ENCODE results near the gene DICER1.
"Not testable (repeated sequence)": the region's sequence is repeated elsewhere in the genome, so short reads cannot be mapped to it uniquely, and the experiment has no call there.

The DICER1 gene

DNA sequence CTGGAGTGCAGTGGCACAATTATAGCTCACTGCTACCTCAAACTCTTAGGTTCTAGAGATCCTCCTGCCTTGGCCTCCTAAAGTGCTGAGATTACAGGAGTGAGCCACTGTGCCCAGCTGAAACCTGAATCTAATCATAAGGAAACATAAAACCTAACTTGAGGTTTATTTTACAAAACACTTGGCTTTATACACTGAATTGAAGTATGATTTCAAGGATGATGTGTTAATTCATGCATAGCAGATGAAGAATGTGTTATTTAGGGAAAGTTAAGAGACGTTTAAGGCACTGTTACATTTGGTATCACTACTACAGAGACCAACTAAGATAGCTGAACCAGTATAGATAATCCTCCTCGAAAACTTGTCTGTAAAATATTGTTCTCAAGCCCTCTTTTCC lies 6.4 kb downstream of the DICER1 start:
- in situ Hi-C loops (cut with MboI; ENCODE audit: low sequenced_read_pairs): no loop called here

DNA sequence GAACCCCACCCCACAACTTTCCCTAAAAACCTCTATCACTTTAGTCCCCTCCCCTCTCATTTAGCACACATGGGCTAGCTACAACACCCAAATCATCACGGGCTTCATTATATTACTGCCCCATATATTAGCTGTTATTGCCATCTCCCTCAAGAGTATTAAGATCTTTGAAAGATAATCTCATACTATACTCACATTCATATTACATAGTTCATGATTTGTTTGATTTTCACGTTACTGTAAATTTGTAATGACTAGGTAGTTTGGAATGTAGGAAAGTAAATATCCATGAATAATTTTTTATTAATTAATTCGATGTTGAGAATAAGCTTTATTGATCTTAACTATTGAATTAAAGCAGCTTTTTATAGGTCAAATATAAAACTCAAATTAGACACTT lies 7.9 kb downstream of the DICER1 start:
- in situ Hi-C loops (cut with MboI; ENCODE audit: low sequenced_read_pairs): no loop called here

DNA sequence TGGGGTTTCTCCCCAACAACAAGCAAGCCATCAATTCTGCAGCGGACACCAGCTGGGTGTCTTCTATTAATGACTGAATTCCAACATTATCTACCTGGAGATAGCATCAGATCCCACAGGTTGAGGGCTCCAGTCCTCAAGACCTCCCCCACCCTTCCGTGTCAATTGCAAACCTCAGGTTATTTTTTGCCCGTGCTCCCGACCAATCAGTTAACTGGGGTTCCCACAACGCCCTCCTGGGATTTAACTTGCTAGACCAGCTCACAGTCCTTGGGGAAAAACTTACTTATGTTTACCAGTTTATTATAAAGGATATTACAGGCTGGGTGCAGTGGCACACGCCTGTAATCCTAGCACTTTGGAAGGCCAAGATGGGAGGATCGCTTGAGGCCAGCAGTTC lies 9.7 kb downstream of the DICER1 start:
- in situ Hi-C loops (cut with MboI; ENCODE audit: low sequenced_read_pairs): no loop called here

DNA sequence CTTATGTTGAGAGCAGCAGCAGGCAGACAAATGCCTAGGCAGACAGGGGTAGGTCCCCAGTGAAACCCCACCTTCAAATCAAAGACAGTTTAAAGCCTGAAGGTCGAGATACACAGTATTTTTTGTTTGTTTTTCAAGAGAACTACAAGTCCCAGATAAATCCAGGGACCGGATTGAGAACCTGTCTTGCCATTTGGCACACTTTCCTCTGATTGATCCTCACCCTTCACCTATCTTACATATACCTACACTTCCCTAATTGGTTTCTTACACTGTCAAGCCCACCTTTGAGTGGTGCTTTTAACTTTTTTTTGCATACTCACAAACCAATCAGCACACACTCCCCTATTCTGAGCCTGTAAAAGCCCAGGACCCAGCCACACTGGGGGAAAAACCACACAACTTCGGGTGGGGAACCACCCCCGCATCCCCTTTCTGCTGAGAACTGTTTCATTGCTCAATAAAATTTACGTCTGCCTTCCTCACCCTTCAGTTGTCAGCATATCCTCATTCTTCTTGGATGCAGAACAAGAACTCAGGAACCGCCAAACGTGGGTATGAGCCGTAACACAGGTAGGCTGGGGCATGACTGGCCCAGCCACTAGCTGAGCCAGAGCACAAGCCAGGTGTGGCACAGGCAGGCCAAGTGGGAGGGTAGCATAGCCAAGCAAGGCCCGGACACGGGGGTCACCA lies 11.1 kb downstream of the DICER1 start:
- in situ Hi-C loops (cut with MboI; ENCODE audit: low sequenced_read_pairs): no loop called here

DNA sequence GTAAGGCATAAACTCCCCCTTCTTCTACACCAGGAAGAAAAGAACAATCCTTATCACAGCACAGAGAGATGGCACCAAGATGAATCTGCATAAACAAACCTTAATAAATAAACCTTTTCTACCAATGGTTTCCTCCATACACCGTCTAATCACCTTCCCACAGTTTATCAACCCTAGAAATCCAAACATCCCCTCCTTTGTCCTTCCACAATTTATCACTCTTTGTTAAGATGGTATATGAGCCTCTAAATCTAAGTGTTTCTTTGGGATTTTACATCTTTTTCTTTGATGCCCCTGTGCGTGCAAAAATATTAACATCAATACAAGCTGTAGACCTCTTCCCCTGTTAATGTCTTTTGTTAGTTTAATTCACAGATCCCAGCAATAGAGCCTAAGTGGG lies 12.5 kb downstream of the DICER1 start:
- in situ Hi-C loops (cut with MboI; ENCODE audit: low sequenced_read_pairs): no loop called here

DNA sequence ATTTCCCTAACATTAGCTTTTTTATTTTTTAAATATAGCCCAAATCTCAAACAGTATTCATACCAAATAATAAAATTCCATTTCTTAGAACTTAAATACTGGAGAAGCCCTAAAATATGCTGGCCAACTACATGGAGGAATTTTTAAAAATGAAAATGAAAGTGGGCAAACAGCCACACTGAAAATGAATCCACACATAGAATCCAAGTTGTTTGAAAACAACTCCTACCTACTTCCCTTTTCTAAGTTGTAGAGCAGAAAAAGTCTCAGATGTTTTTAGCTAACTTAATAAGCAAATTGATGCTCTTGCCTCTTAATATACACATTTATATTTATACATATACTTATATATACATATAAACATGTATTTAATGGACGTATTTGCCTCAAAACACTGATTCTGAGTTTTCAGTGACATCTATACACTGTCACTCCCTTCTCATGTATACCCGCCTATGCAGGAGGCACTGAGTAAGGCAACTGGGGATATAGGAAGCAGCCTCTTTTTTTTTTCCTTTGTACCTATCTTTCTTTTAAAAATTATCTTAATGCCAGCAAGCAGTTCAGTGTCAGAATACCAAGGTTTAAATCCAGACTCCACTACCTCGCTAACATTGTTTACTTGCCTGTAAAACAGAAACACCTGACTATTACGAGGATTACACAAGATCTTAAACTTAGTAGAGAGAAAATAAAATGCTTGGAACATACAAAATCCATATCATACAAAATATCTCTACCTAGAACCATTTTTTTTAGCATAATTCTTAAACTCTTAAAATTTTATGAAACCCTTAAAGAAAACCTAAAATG lies 13.3 kb downstream of the DICER1 start:
- in situ Hi-C loops (cut with MboI; ENCODE audit: low sequenced_read_pairs): no loop called here

DNA sequence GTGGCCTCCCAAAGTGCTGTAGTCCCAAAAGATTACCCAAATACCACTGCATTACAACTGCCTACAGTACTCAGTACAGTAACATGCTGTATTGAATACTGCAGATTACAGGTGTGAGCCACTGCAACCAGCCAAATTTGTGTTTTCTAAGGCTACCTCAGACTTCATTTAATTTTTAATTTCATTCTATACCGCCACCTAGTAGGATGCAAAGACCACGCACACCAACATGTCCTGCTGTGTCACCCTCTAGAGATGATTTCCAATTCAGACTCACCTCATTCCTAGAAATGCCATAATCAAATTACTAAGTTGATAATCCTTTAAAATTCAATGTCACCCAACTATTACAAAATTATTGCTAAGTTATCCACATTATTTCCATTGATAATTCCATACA lies 15.1 kb downstream of the DICER1 start:
- in situ Hi-C loops (cut with MboI; ENCODE audit: low sequenced_read_pairs): no loop called here

DNA sequence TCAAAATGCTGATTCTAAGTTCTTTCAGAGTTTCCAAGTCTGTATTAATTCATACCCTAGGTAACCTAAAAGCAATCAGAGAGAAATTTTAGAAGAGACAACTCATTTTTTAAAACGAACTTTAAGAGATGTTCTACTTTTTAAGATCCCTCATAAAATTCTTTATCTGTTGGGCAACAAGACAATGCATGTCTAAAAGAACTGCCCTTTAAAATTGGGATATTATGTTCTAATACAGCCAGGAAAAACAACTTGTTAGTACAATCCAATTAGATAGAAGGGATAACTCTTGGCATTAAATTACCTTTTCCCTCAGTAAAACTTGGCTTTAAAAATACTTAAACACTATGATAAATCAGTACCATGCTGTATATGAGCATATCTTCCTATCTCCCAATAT lies 15.6 kb downstream of the DICER1 start:
- in situ Hi-C loops (cut with MboI; ENCODE audit: low sequenced_read_pairs): no loop called here

DNA sequence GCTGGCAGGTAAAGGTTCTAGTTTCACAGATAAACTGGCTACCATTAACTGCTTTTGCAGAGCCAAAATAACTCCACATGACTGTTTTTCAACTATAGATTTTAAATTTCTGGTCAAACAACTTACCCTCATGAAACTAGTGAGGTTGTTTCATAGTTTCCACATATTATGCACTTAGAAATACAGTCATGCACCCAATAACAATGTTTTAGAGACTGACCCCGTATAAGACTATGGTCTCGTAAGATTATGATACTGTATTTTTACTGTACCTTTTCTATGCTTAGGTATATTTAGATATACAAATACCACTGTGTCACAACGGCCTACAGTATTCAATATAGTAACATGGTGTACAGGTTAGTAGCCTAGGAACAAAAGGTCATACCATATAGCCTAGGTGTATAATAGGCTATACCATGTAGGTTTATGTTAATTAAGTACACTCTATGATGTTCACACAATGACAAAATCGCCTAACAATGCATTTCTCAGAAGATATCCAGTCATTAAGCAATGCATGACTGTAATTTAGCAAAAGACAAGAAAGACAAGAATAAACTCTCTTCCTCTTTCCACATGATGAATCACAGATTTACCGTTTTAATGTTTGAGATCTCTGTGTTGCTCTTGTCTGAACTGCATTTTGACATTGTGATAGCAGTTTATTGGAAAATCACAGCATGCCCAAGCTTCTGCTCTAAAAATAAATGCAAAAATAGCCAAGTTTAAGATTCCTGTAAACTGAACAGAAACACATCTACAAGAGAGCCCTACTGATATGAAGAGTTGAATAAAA lies 17.1 kb downstream of the DICER1 start:
- in situ Hi-C loops (cut with MboI; ENCODE audit: low sequenced_read_pairs): no loop called here

DNA sequence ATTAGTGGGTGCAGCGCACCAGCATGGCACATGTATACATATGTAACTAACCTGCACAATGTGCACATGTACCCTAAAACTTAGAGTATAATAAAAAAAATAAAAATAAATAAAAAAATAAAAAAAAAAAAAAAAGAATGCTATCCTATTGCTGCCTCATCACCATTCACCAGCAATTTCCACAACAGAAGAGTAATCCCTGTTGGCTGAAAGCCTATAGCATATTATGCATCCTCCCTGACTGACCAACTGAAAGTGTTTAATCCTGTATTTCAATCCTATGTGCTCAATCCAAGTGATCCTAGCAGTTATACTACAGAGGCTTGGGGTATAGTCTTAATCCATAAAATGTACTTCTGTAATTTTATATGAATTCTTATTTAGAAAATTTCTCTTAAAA lies 18.5 kb downstream of the DICER1 start:
- in situ Hi-C loops (cut with MboI; ENCODE audit: low sequenced_read_pairs): no loop called here

DNA sequence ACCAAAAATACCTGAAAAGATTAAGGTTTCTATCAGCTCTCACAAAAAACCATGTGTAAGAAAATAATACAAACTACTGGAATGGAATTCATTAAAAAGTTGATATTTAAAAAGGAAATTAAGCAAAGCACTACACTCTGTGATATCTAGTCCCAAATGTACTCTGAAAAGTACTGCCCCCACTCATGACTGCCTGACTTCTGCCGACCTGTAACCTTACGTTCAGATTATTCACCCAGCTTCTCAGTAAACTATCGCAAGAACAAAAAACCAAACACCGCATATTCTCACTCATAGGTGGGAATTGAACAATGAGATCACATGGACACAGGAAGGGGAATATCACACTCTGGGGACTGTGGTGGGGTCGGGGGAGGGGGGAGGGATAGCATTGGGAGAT lies 18.9 kb downstream of the DICER1 start:
- in situ Hi-C loops (cut with MboI; ENCODE audit: low sequenced_read_pairs): not testable (repeated sequence)

DNA sequence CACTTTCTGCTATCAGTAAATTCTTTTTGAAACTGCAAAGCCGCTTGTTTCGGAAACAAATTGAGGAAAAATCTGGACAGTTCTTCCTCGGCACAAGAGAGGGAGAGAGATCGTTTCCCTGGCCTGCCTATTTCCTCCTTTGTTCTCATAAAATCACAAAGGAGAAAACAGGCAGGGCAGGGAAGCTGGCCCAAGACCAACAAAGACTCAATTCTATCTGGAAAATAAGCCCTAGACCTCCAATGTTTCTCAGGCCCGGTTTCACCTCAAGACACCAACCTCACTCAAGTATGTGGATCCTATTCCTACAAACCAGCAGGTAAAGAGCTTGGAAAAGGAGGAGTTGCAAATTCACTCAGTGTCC lies 19.5 kb downstream of the DICER1 start:
- in situ Hi-C loops (cut with MboI; ENCODE audit: low sequenced_read_pairs): no loop called here

DNA sequence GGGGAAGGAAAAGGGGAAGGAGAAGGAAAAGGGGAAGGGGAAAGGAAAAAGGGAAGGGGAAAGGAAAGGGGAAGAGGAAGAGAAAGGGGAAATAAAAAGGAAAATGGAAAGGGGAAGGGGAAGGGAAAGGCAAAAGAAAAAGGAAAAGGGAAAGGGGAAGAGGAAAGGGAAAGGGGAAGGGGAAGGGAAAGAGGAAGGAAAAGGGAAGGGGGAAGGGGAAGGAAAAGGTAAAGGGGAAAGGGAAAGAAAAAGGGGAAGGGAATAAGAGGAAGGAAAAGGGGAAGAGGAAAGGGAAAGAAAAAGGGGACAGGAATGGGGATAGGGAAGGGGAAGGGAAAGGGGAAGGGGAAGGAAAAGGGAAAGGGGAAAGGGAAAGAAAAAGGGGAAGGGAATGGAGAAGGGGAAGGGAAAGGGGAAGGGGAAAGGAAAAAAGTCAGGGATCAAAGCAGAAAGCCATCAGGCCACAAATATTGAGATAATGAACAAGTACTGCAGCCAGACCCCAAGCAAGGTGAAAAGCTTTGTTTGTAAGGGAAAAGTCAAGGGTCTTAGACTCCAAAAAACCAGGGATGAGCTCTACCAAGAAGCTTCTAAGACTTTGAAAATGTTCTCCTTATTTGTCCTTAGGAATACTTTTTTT lies 20.0 kb downstream of the DICER1 start:
- in situ Hi-C loops (cut with MboI; ENCODE audit: low sequenced_read_pairs): no loop called here

DNA sequence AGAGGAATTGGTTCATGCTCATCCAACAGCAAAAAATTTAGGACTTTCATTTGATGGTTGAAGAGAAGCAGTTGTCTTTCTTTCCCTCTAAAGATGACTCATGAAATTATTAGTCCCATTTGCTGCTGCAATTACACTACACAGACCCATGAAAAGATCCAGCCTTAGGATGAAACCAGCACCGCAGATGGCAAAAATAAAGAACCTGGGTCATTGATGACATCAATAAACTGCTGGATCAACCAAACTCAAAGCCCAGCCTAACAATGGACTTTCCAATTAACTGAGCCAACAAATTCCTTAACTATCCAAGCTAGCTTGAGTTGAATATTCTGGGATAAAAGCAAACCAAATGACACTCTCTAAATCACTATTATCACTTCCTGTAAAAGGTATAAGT lies 20.7 kb downstream of the DICER1 start:
- in situ Hi-C loops (cut with MboI; ENCODE audit: low sequenced_read_pairs): no loop called here

DNA sequence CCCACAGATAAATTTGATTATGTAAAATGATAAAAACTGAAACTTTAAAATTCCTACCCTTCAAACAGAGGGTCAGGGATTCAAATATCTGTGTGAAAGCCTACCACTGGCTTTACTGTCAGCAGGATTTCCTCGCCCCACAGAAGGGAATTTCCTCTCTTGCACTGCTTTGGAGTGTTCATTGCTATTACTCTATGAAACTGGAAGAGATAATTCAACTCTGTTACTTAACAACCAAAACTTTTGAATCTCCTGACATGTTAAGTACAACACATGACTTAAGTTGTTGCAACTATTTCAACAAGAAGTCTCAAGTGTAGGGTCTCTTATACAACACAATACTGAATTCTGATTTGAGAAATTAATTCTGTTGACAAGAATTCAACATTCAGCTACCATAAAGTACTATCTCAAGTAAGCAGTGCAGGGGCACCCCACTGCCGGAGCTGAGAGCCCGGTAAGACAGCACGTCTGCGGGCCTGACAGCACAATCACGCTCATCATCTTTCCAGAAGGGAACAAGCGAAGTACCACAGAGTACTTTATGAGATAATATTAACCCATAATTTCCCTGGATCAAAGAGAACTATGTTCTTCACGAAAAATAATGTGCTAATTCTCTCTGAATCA lies 22.9 kb downstream of the DICER1 start:
- in situ Hi-C loops (cut with MboI; ENCODE audit: low sequenced_read_pairs): no loop called here

DNA sequence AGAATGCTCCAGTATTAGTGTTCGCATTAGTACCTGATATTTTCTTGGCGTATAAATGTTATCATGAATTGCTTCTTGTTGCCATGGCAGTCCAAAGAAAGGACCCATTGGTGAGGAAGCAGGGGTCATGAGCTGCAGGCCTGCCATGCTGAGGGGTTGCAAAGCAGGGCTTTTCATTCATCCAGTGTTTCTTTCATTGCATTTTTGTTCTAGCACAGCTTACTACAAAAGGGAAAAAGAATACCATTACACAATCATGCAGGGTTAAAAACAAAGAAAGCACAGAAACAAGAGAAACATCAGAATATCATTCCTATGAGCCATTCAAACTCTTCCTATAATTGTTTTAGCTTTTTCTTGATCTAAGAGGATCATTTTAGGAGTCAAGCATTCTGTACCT lies 24.0 kb downstream of the DICER1 start:
- in situ Hi-C loops (cut with MboI; ENCODE audit: low sequenced_read_pairs): no loop called here

DNA sequence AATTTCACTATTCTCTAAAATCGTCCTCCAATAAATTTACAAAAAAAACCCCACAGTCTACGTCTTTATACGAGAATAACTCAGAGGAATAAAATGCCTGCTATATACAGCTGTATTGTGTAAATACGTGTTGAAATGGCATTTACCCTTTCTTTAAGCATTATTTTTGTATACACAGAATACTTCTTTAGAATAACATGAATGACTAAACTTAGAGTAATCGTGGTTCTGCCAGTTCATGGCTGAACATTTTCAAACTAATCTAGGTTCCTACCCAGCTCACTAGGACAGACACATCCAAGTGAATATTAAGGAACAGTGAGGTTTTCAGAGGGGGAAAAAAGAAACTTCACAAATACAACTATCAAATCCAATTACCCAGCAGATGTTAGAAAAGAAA lies 24.6 kb downstream of the DICER1 start:
- in situ Hi-C loops (cut with MboI; ENCODE audit: low sequenced_read_pairs): no loop called here

DNA sequence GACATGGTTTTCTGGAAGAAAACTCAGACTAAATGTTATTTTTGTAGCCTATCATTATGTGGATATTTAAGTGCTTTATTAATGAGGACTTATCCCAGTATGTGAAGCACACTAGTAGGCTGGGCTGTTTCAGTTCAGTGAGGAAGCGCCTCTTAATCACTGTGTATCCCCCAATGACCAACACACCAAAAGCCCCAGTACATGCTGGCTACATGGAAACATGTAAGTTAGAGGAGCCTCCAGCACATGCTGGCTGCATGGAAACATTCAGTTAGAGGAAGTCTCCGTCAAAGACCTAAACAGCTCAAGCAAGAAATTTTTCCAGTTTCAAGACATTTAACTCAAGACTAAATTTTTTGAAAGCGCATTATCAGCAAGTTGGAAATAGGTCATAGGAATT lies 26.8 kb downstream of the DICER1 start:
- in situ Hi-C loops (cut with MboI; ENCODE audit: low sequenced_read_pairs): no loop called here

DNA sequence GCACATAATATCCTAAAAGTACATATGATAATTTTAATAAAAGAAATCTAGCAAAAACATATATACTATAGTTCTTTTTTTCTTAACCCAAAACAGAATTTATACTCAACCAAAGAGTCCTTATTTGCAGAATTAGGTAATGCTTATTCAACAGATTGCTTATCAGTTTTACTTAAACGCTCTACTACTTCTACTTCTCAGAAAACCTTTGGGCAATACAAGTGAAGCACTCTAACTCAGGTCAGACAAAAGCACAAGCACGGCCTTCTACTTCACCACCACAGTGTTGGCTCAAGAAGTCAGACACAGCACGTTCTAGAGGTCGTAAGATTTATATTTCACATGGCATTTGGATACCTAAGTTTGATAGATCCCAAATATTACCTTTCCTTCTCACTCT lies 29.2 kb downstream of the DICER1 start:
- in situ Hi-C loops (cut with MboI; ENCODE audit: low sequenced_read_pairs): no loop called here

DNA sequence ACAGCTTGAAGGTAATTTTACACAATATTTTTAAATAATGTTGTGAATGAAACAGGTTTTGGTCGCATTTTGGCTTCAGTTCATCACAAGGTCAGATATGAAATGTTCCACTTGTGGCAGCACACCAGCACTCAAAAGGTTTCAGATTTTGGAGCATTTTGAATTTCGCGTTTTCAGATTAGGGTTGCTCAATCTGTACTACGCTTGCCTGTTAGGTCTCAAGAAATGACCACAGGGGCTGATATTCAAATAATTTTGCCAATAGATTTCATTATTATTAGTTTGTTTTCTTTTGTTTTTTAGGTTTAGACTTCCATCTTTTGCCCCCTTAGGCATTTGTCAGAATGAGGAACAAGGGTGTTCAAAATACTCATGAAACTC lies 29.8 kb downstream of the DICER1 start:
- in situ Hi-C loops (cut with MboI; ENCODE audit: low sequenced_read_pairs): no loop called here

DNA sequence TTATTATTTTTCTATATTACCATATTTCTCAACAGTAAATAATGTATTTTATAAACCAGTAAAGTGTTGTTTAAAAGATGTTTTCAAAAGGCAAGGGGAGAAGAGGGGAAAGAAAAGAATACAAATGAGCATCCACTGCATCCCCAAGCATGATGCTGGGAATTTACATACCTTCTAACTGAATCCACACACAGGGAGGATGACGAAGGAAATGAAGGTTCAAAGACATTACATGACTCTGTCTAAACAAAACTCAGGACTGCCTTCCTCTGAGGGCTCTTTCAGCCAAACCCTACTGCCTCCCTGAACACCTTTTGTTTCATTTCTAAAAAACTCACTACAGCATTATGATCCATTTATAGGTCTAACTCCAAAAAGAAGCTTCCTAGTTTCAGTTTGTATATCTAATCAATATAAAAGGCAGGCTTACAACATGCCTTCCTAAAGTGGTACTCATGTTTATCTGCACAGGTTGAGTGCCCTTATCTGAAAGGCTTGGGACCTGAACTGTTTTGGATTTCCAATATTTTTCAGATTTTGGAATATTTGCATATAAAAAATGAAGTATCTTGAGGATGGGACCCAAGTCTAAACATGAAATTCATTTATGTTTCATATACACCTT lies 30.3 kb downstream of the DICER1 start:
- in situ Hi-C loops (cut with MboI; ENCODE audit: low sequenced_read_pairs): no loop called here
